BE2C (cell line): ENCODE data around the gene JARID2.

Source experiments
- DNase-seq: peaks from one replicate; pipeline ENCODE4 v3.0.0-alpha.2; 2020
- H3K27me3 ChIP-seq: fragments of 250-450 bp; sonication (Bioruptor Pico); 2 replicates; pipeline ENCODE4 v1.5.1; 2020; ENCODE audit warnings: mild to moderate bottlenecking
- H3K36me3 ChIP-seq: fragments of 250-450 bp; sonication (Bioruptor Pico); 2 replicates; pipeline ENCODE4 v1.5.1; 2020; ENCODE audit warnings: mild to moderate bottlenecking
- H3K4me1 ChIP-seq: fragments of 250-450 bp; sonication (Bioruptor Pico); 2 replicates; pipeline ENCODE4 v1.5.1; 2020
- H3K4me3 ChIP-seq: 2 replicates; pipeline ENCODE4 v1.5.1; 2011; ENCODE audit warnings: low read depth, low read length
- H3K9me3 ChIP-seq: fragments of 250-450 bp; sonication (Bioruptor Pico); 2 replicates; pipeline ENCODE4 v1.5.1; 2020
- CTCF ChIP-seq: IDR thresholded peaks from 2 replicates; pipeline ENCODE4 v1.5.1; 2012; ENCODE audit warnings: mild to moderate bottlenecking, low read depth, low read length

Gene JARID2

GRCh38 chr6:15475261-15475660, 229.4 kb downstream of the JARID2 start:
- DNase-seq = no peak
- no peaks in the 10 kb centered on the region; the same call in 1 of the 2 replicates for H3K36me3 ChIP-seq
- no peak overlapping the region for H3K4me3 ChIP-seq
- H3K9me3 ChIP-seq = no peaks in the 10 kb centered on the region
- no peaks in the 10 kb centered on the region for H3K27me3 ChIP-seq
- H3K4me1 ChIP-seq = peaks cover 9% of the 10 kb centered on the region
- TF ChIP-seq CTCF = no peak

- no peak for DNase-seq
- Histone ChIP-seq H3K27me3 (no peaks in the 10 kb centered on the region), H3K4me3 (no peak overlapping the region), H3K9me3 (no peaks in the 10 kb centered on the region), H3K4me1 (peaks cover 15% of the 10 kb centered on the region), H3K36me3 (no peaks in the 10 kb centered on the region; the same call in 1 of the 2 replicates)
- TF ChIP-seq CTCF = no peak
Measured at GRCh38 chr6:15475872-15476271, 230.0 kb downstream of the JARID2 start.

GRCh38 chr6:15476631-15477380, 230.9 kb downstream of the JARID2 start:
- DNase-seq = no peak
- H3K9me3 ChIP-seq = no peaks in the 10 kb centered on the region
- no peak overlapping the region for H3K4me3 ChIP-seq
- no peak for TF ChIP-seq CTCF
- no peaks in the 10 kb centered on the region for H3K27me3 ChIP-seq
- no peaks in the 10 kb centered on the region for H3K36me3 ChIP-seq
- peaks cover 19% of the 10 kb centered on the region for H3K4me1 ChIP-seq

- Histone ChIP-seq H3K36me3 (no peaks in the 10 kb centered on the region), H3K4me3 (no peak overlapping the region), H3K9me3 (no peaks in the 10 kb centered on the region), H3K4me1 (peaks cover 20% of the 10 kb centered on the region; the same call in 1 of the 2 replicates), H3K27me3 (no peaks in the 10 kb centered on the region)
- TF ChIP-seq CTCF = no peak
- no peak for DNase-seq
Measured at GRCh38 chr6:15477746-15478145, 231.9 kb downstream of the JARID2 start.

GRCh38 chr6:15479761-15480160, 233.9 kb downstream of the JARID2 start:
- DNase-seq = no peak
- TF ChIP-seq CTCF = no peak
- Histone ChIP-seq H3K9me3 (no peaks in the 10 kb centered on the region), H3K4me3 (no peak overlapping the region), H3K36me3 (no peaks in the 10 kb centered on the region), H3K27me3 (no peaks in the 10 kb centered on the region), H3K4me1 (peaks cover 20% of the 10 kb centered on the region; the same call in 1 of the 2 replicates)

- no peaks in the 10 kb centered on the region for H3K9me3 ChIP-seq
- no peaks in the 10 kb centered on the region for H3K36me3 ChIP-seq
- no peak for TF ChIP-seq CTCF
- no peak overlapping the region for H3K4me3 ChIP-seq
- DNase-seq = no peak
- H3K4me1 ChIP-seq = peaks cover 20% of the 10 kb centered on the region; the same call in 1 of the 2 replicates
- no peaks in the 10 kb centered on the region for H3K27me3 ChIP-seq
Measured at GRCh38 chr6:15480525-15480924, 234.7 kb downstream of the JARID2 start.
